GM21381 (cell line): ENCODE results near the gene PVRIG.
"Not testable (repeated sequence)": the region's sequence is repeated elsewhere in the genome, so short reads cannot be mapped to it uniquely, and the experiment has no call there.

Experiments
- ATAC-seq: cut with Tn5 transposase; IDR thresholded peaks from one replicate; pipeline ENCODE4 v1.9.1; 2021; ENCODE audit warnings: mild to moderate bottlenecking, moderate library complexity; ENCODE audit not compliant: unreplicated experiment

Gene PVRIG

DNA sequence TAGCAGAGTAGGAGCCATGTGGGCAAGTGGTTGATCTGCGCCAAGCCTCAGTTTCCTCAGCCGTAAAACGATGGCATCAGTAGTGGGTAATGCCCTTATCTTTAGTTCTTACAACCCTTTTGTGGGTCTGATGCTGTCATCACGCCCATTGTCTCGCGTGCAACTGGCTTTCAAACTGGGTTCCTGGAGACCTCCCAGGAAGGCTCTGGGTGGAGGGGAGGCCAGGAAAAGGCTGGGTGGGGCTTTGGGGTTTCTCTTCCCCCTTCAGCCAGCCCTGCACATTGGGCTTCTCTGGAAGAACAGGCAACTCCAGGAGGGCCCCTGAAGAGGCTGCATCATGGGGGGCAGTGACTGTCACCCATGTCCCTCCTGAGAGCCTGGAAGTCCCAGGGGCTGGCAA lies 5.1 kb downstream of the PVRIG start:
- not testable (repeated sequence) for ATAC-seq

GRCh38 chr7:100234660-100235317 lies 15.0 kb downstream of the PVRIG start:
- ATAC-seq: not testable (repeated sequence)

DNA sequence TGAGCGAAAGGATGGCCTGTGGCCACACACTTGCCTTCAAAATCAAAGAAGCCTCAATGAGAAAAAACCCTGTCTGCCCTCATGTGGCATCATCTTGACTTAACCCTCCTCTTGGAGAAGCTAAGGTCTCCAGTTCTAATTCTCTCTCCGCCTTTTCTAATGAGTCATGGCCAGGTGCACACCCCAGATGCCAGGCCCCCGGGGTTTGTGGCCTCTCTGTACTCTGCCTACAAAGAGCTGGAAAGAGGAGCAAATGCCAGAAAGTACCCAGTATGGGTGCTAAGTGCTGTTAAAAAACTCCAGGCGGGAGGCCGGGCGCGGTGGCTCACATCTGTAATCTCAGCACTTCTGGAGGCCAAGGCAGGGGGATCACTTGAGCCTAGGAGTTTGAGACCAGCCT lies 20.2 kb downstream of the PVRIG start:
- not testable (repeated sequence) for ATAC-seq

DNA sequence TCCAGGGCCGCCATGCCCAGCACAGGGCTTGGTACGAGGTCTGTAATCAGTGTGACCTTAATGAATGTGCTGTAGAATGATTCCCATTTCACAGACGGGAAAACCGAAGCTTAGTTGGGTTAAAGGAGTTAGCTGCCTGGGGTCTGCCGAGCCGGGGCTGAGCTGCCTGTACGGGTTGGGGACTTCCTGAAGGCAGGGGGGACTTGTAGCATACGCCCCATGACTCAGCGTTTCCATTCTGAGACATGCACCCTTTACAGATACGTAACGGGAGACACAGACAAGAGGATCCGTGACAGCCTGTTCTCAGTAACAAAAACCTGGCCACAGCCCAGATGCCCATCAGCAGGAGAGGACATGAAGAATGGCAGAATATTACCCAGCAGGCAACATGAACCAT lies 23.6 kb downstream of the PVRIG start:
- ATAC-seq: peak; percentile 64

DNA sequence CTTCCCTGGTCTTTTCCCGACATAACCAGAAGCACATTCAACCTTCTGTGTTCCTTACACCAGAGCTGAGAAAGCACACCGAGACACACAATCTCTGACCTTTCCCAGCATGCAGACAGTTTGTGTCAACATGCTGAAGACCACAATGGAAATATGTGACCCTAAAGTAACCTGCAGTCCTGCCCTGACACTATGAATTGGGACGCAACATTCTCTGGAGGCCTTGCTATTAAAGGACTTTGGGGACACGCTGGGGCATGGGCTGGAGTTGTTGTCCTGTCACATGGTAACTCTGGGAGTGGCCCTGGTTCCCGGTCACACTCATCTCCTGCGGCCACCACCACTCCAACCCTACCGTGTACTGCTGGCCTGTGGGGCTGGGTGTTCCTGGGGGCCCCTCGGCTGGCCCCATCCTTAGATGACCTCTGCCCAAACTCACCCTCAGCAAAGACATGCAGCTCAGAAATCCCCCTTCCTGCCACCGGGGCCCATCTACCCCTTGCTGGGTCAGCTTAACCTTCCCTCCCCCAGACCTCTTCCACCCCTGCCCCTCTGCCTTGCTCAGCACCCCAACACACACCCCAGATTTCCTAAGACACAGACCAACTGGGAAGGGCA lies 25.3 kb downstream of the PVRIG start:
- ATAC-seq: not testable (repeated sequence)

GRCh38 chr7:100246121-100246864 lies 26.5 kb downstream of the PVRIG start:
- ATAC-seq: not testable (repeated sequence)

GRCh38 chr7:100246865-100247137 lies 27.1 kb downstream of the PVRIG start:
- ATAC-seq: not testable (repeated sequence)

DNA sequence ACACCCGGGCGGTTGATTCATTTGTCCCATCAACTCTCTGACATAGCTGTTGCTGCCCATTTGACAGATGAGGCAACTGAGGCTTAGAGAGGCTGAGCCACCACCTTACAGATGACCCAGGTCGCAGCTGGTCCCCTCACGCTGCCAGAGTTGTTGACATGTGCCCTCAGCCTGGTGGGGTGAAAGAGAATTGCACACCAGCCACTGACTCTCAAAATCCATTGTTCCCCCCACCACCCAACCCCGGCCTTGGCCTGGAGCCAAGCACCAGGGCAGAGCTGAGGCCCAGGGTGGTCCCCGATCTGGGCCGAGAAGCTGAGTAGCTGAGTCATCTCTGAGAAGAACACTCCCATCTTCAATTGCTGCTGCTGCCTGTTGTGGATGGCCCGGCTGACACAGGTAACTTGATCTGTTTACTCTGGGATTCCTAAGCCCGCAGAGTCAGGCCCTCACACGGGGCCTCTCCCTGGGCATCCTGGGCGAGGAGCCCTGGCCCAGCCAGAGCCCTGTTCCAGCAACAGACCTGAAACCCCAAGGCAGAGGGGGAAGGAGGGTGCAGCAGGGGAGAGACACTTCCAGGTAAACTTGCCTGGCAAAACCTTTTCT lies 27.5 kb downstream of the PVRIG start:
- ATAC-seq: no peak

DNA sequence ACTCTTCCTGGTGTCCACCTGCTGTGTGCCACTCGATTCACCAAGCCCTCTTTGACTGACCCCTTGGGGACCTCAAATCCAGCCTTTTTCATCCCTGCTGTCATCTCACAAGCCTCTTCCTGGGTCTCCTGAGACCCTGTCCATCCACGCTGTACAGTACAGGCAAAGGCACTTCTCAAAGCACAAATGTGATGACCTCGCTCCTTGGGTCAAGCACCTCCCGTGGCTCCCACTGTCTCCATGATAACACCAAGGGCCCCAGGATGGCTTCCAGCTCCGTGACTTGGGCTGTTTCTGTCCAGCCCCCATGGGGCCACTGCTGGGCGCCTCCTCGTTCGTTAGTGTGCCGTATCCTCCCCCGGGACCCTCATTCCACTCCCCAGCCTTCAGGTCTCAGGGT lies 28.7 kb downstream of the PVRIG start:
- no peak for ATAC-seq

DNA sequence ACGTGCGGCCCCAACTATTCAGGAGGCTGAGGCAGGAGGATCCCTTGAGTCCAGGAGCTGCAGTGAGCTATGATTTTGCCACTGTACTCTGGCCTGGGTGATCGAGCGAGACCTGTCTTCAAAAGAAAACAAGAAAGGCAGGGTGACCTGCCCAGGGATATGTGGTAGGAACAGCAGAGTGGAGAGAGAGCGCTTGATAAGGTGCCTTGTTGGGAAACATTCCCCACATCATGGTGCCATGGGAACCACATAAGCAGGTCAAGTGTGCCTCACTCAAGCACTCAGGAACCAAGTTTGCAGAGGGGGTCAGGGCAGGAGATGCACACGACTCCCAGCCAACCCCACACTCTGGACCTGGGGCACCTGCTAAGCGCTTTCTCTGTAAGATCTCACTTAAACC lies 37.3 kb downstream of the PVRIG start:
- no peak for ATAC-seq

- ATAC-seq: not testable (repeated sequence)
Observed at GRCh38 chr7:100259984-100260383, 40.2 kb downstream of the PVRIG start.

GRCh38 chr7:100262896-100263295 lies 43.1 kb downstream of the PVRIG start:
- ATAC-seq: not testable (repeated sequence)

DNA sequence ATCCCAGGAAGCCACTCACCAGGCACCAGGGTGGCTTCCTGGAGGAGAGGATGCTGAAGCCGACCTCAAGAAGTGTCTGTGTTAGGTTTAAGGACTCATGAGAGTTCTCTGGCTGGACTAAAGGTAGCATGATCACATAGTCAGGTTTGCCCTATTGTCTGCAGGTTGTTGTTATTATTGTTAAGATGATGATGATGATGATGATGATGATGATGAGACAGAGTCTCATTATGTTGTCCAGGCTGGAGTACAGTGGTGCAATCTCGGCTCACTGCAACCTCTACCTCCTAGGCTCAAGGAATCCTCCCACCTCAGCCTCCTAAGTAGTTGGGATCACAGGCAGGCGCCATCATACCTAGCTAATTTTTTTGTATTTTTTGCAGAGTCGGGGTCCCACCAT lies 44.5 kb downstream of the PVRIG start:
- ATAC-seq: not testable (repeated sequence)

DNA sequence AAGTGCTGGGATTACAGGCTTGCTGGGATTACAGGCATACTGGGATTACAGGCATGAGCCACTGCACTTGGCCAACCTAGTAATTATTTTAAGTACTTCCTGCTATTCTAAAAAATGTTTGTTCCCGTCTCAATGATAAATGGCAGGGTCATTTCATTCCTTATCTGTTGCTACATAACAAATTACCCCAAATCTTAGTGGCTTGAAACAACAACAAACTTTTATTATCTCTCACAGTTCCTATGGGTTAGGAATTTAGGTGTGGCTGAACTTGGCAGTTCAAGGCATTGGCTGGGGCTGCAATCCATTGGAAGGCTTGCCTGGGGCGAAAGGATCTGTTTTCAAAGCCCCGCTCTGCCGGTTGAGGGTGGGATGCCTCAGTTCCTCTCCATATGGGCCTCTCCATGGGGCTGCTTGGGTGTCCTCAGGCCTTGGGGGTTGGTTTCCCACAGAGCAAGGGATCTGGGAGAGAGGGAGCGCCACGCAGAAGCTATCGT lies 45.0 kb downstream of the PVRIG start:
- ATAC-seq: not testable (repeated sequence)

- not testable (repeated sequence) for ATAC-seq
Observed at GRCh38 chr7:100265851-100266250, 46.1 kb downstream of the PVRIG start.

DNA sequence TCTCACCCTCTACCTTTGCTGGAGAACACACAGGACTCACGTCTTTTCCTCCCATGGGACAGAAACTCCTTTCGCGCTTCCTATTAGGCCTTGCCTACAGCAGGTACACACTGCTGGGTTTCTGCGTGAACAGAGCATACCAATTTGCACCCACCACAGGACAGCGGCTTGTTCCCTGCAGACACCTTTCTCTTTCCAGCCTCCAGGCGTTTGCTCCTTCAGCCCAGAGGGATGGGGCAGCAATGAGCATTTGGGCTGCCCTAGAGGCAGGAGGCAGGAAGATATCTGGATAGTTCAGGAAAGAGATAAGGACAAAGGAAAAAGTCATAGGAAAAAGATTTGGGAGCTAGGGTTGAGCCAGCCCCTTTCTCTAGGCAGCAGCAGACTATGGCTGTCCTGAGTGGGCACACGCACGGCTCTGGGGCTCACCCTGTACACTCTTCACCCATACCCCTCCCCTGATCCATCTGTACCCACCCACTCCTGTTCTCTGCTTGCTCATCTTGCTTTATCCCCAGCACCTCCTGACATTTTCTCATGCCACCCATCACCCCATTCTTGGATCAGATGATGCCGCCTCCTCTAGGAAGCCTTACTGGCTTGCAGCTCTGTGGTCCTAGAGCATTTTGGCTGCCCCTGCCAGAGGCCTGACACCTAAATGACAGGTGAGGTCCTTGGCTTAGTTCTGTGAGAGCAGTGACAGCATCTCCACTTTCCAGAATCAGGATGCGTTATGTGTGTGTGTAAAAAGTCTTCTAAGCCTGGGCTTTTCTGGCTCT lies 47.0 kb downstream of the PVRIG start:
- no peak for ATAC-seq

DNA sequence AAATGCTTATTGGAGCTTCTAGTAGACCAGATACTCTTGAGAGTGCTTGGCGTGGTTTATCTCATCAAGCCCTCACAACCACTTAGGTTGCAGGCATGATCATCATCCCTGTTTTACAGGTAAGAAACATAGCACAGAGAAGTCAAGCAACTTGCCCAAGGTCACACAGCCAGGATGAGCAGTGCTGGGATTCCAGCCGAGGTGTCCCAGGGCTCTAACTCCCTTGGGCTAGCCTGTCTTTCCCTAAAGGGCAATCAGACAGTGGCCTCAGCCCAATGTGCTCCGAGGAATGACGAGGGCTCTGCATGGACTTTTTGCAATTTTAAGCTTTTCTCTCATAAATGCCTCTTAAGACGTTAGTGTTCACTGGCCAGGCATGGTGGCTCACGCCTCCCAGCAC lies 47.9 kb downstream of the PVRIG start:
- ATAC-seq: no peak

GRCh38 chr7:100268882-100269281 lies 49.1 kb downstream of the PVRIG start:
- ATAC-seq: not testable (repeated sequence)

GRCh38 chr7:100269306-100270045 lies 49.7 kb downstream of the PVRIG start:
- not testable (repeated sequence) for ATAC-seq
